ENCODE measurements around the gene HIPK4. TPM values are rescaled to one million over a fixed set of nuclear protein-coding genes. Genes with fewer than 3 reads are reported as not detected.

HIPK4 gene
- total RNA-seq, 1 donor from 2014 or later = 0.74 TPM

GRCh38 chr19:40419066-40419612 lies 29.2 kb upstream of the HIPK4 start:
- H3K27ac ChIP-seq = no peak overlapping the region
- no peak overlapping the region for H3K4me3 ChIP-seq
- no peaks in the 10 kb centered on the region for H3K27me3 ChIP-seq
- no peak for DNase-seq (ENCODE audit: extremely low spot score in 2 of 2)
- H3K36me3 ChIP-seq = peaks cover 0 to 10% of the 10 kb centered on the region in 2 donors
- TF ChIP-seq CTCF (IDR thresholded peaks at IDR 0.05) (no peak), POLR2A (IDR thresholded peaks at IDR 0.05) (no peak)
- peaks cover 31% of the 10 kb centered on the region for H3K4me1 ChIP-seq
- H3K9me3 ChIP-seq = no peaks in the 10 kb centered on the region
- intact Hi-C loops (cut with DNase I) = no loop called here

GRCh38 chr19:40418040-40418439 lies 28.1 kb upstream of the HIPK4 start:
- DNase-seq (ENCODE audit: extremely low spot score in 2 of 2) = no peak
- Histone ChIP-seq H3K9me3 (no peaks in the 10 kb centered on the region), H3K4me1 (peaks cover 21% of the 10 kb centered on the region), H3K4me3 (no peak overlapping the region), H3K27ac (no peak overlapping the region), H3K27me3 (no peaks in the 10 kb centered on the region), H3K36me3 (peaks cover 0 to 7% of the 10 kb centered on the region in 2 donors)
- intact Hi-C loops (cut with DNase I) = no loop called here
- TF ChIP-seq POLR2A (IDR thresholded peaks at IDR 0.05) (no peak), CTCF (IDR thresholded peaks at IDR 0.05) (no peak), POLR2AphosphoS5 (IDR thresholded peaks at IDR 0.05; ENCODE audit: insufficient read depth in 1 of 2, low read depth in 1 of 2) (no peak)

GRCh38 chr19:40417643-40417981 lies 27.6 kb upstream of the HIPK4 start:
- no peak for TF ChIP-seq CTCF (IDR thresholded peaks at IDR 0.05)
- no peak for TF ChIP-seq POLR2AphosphoS5 (IDR thresholded peaks at IDR 0.05; ENCODE audit: insufficient read depth in 1 of 2, low read depth in 1 of 2)
- no peak for TF ChIP-seq POLR2A (IDR thresholded peaks at IDR 0.05)
- H3K27me3 ChIP-seq = no peaks in the 10 kb centered on the region
- H3K36me3 ChIP-seq = peaks cover 0 to 3% of the 10 kb centered on the region in 2 donors
- H3K4me1 ChIP-seq = peaks cover 17% of the 10 kb centered on the region
- H3K4me3 ChIP-seq = no peak overlapping the region
- H3K9me3 ChIP-seq = no peaks in the 10 kb centered on the region
- peak overlapping the region; percentile 47 for H3K27ac ChIP-seq
- DNase-seq (ENCODE audit: extremely low spot score in 2 of 2) = no peak
- intact Hi-C loops (cut with DNase I) = no loop called here

- Histone ChIP-seq H3K27ac (peak overlapping the region; percentile 47), H3K27me3 (no peaks in the 10 kb centered on the region), H3K36me3 (no peaks in the 10 kb centered on the region), H3K4me3 (no peak overlapping the region), H3K9me3 (no peaks in the 10 kb centered on the region), H3K4me1 (peaks cover 11% of the 10 kb centered on the region)
- intact Hi-C loops (cut with DNase I) = no loop called here
- TF ChIP-seq POLR2AphosphoS5 (IDR thresholded peaks at IDR 0.05; ENCODE audit: insufficient read depth in 1 of 2, low read depth in 1 of 2) (peak; percentile 44 to 57), POLR2A (IDR thresholded peaks at IDR 0.05) (peak in 1 of 2 donors; percentile 15), CTCF (IDR thresholded peaks at IDR 0.05) (no peak)
- DNase-seq (ENCODE audit: extremely low spot score in 2 of 2) = peak in 1 of 2 donors; percentile 95
Measured at GRCh38 chr19:40416918-40417642, 27.1 kb upstream of the HIPK4 start.

GRCh38 chr19:40415768-40416167 lies 25.8 kb upstream of the HIPK4 start:
- intact Hi-C loops (cut with DNase I) = no loop called here
- Histone ChIP-seq H3K9me3 (no peaks in the 10 kb centered on the region), H3K4me3 (no peak overlapping the region), H3K4me1 (peaks cover 15% of the 10 kb centered on the region), H3K27ac (no peak overlapping the region), H3K36me3 (no peaks in the 10 kb centered on the region), H3K27me3 (no peaks in the 10 kb centered on the region)
- DNase-seq (ENCODE audit: extremely low spot score in 2 of 2) = no peak
- TF ChIP-seq POLR2AphosphoS5 (IDR thresholded peaks at IDR 0.05; ENCODE audit: insufficient read depth in 1 of 2, low read depth in 1 of 2) = no peak
- TF ChIP-seq CTCF (IDR thresholded peaks at IDR 0.05) = no peak
- TF ChIP-seq POLR2A (IDR thresholded peaks at IDR 0.05) = no peak

Data from vagina (tissue), 2 donors.